Lung (tissue), 12 donors: ENCODE data around the gene TAX1BP3. TPM values are rescaled to one million over a fixed set of nuclear protein-coding genes. Genes with fewer than 3 reads are reported as not detected.

Experiments used
- ATAC-seq: fragments of 200-7000 bp; cut with Tn5 transposase; one replicate; pipeline ENCODE4 v1.9.1; 2020; ENCODE audit warnings: moderate number of reproducible peaks; ENCODE audit not compliant: insufficient read depth, low FRiP score
- DNase-seq, 3 donors: peaks; one replicate each; pipeline ENCODE4 v3.0.0-alpha.2; 2013 to 2017
- H3K27ac ChIP-seq, 2 donors: one replicate each; pipeline ENCODE4 v1.5.1; 2013; ENCODE audit warnings: mild to moderate bottlenecking in 2 of 2, moderate library complexity in 2 of 2, control low read depth in 1 of 2, inconsistent platforms in 1 of 2, low read depth in 1 of 2, low read length in 1 of 2
- H3K27me3 ChIP-seq, 3 donors: one replicate each; pipeline ENCODE4 v1.5.1; 2013; ENCODE audit warnings: low read length in 2 of 3; ENCODE audit not compliant: control insufficient read depth in 3 of 3, insufficient read depth in 3 of 3
- H3K36me3 ChIP-seq, 4 donors: one replicate each; pipeline ENCODE4 v1.5.1; 2013; ENCODE audit warnings: low read length in 4 of 4, mild to moderate bottlenecking in 1 of 4, moderate library complexity in 1 of 4; ENCODE audit not compliant: control insufficient read depth in 4 of 4, insufficient read depth in 4 of 4
- H3K4me1 ChIP-seq, 5 donors: one replicate each; pipeline ENCODE4 v1.5.1; 2013; ENCODE audit warnings: low read length in 5 of 5, mild to moderate bottlenecking in 2 of 5, moderate library complexity in 1 of 5; ENCODE audit not compliant: control insufficient read depth in 5 of 5, insufficient read depth in 5 of 5
- H3K4me3 ChIP-seq: one replicate; pipeline ENCODE4 v1.5.1; 2013; ENCODE audit warnings: mild to moderate bottlenecking, control low read depth, moderate library complexity
- H3K9ac ChIP-seq, 2 donors: one replicate each; pipeline ENCODE4 v1.5.1; 2013; ENCODE audit warnings: low read length in 2 of 2, control low read depth in 1 of 2; ENCODE audit not compliant: insufficient read depth in 1 of 2
- H3K9me3 ChIP-seq, 4 donors: one replicate each; pipeline ENCODE4 v1.5.1; 2013; ENCODE audit warnings: low read length in 3 of 4, mild to moderate bottlenecking in 1 of 4, moderate library complexity in 1 of 4; ENCODE audit not compliant: control insufficient read depth in 4 of 4, insufficient read depth in 3 of 4
- CTCF ChIP-seq: IDR thresholded peaks from 2 replicates; pipeline ENCODE4 v1.5.1; 2012; ENCODE audit warnings: mild to moderate bottlenecking; ENCODE audit errors: control extremely low read depth, extremely low read depth
- WGBS, 2 donors: extraction: QIAGEN DNeasy Blood & Tissue Kit; methylation state at CpG; one replicate each; pipeline ENCODE4 v1.1.7; 2013; 5-methylcytosine and 5-hydroxymethylcytosine counted together
- polyA plus RNA-seq, 2 donors: library from polyadenylated mRNA; stranded (reverse); fragments of 200-250 nt; gene quantifications; one replicate each; pipeline ENCODE4 v1.2.1, GENCODE V29; 2013
- total RNA-seq, 2 donors: library from RNA; depleted of rRNA in 1 of 2; stranded (reverse); fragments of >200 nt in 1 of 2; gene quantifications; one replicate each; pipeline ENCODE4 v1.2.1, GENCODE V29; 2014 to 2021
- donor health status: control.
- donor health status: control.
- donor health status: Bipolar disorder and iron deficiency.
- donor health status: healthy.
- donor health status: DM: yes; HTN: yes; CAD: no.

The TAX1BP3 gene
- total and polyA plus RNA-seq, 4 donors, result 69.7 to 146 (median 97.0) TPM

- TF ChIP-seq CTCF, result no peak
- no peak for DNase-seq
- peaks cover 0 to 23% (median 3%) of the 10 kb centered on the region in 3 donors for H3K27me3 ChIP-seq
- H3K27ac ChIP-seq, result no peak overlapping the region
- 33 to 50% methylated on average over 8 to 13 of the region's 13 CpGs for WGBS, 2 donors
- no peak for ATAC-seq
- H3K4me3 ChIP-seq, result peak overlapping the region; percentile 13
- no peak overlapping the region for H3K9ac ChIP-seq
- no peaks in the 10 kb centered on the region for H3K4me1 ChIP-seq
- H3K9me3 ChIP-seq, result no peaks in the 10 kb centered on the region
- no peaks in the 10 kb centered on the region for H3K36me3 ChIP-seq
Measured at GRCh38 chr17:3685174-3685573, 16.8 kb upstream of the TAX1BP3 start.

GRCh38 chr17:3683054-3683511 is 14.7 kb upstream of the TAX1BP3 start:
- TF ChIP-seq CTCF, result peak; percentile 52
- Histone ChIP-seq H3K9me3 (no peaks in the 10 kb centered on the region), H3K4me3 (no peak overlapping the region), H3K27ac (no peak overlapping the region), H3K27me3 (peaks cover 0 to 13% (median 3%) of the 10 kb centered on the region in 3 donors), H3K36me3 (no peaks in the 10 kb centered on the region), H3K9ac (no peak overlapping the region), H3K4me1 (no peaks in the 10 kb centered on the region)
- no peak for ATAC-seq
- no peak for DNase-seq
- 28 to 33% methylated on average over 10 of the region's 10 CpGs for WGBS, 2 donors

- Histone ChIP-seq H3K27ac (no peak overlapping the region), H3K9ac (no peak overlapping the region), H3K36me3 (no peaks in the 10 kb centered on the region), H3K4me3 (no peak overlapping the region), H3K4me1 (no peaks in the 10 kb centered on the region), H3K27me3 (peaks cover 0 to 13% (median 3%) of the 10 kb centered on the region in 3 donors), H3K9me3 (no peaks in the 10 kb centered on the region)
- DNase-seq (no peak), ATAC-seq (no peak)
- 87 to 93% methylated on average over 12 of the region's 12 CpGs for WGBS, 2 donors
- no peak for TF ChIP-seq CTCF
Measured at GRCh38 chr17:3682033-3682432, 13.7 kb upstream of the TAX1BP3 start.

- Histone ChIP-seq H3K27ac (no peak overlapping the region), H3K27me3 (peaks cover 0 to 13% (median 3%) of the 10 kb centered on the region in 3 donors), H3K9ac (no peak overlapping the region), H3K36me3 (no peaks in the 10 kb centered on the region), H3K4me1 (no peaks in the 10 kb centered on the region), H3K9me3 (no peaks in the 10 kb centered on the region), H3K4me3 (no peak overlapping the region)
- no peak for ATAC-seq
- TF ChIP-seq CTCF, result no peak
- DNase-seq, result no peak
- 69 to 71% methylated on average over 20 of the region's 20 CpGs for WGBS, 2 donors
Measured at GRCh38 chr17:3681565-3681964, 13.2 kb upstream of the TAX1BP3 start.
